HL-60 (cell line): ENCODE data around the gene PITPNC1.

Experiments used
- DNase-seq, 2 experiments: peaks; one replicate each; pipeline ENCODE4 v3.0.0-alpha.2; 2010 to 2020; ENCODE audit warnings: low read depth in 1 of 2, low spot score in 1 of 2
- H3K27ac ChIP-seq: fragments of 250-450 bp; sonication (Bioruptor Pico); replicated peaks from 2 replicates; pipeline ENCODE4 v1.5.1; 2020; ENCODE audit warnings: mild to moderate bottlenecking, moderate library complexity
- H3K27me3 ChIP-seq: fragments of 250-450 bp; sonication (Bioruptor Pico); 2 replicates; pipeline ENCODE4 v1.5.1; 2021; ENCODE audit warnings: mild to moderate bottlenecking, moderate library complexity; ENCODE audit not compliant: insufficient read depth, poor library complexity, severe bottlenecking
- H3K4me3 ChIP-seq: replicated peaks from 2 replicates; pipeline ENCODE4 v1.5.1; 2011; ENCODE audit warnings: mild to moderate bottlenecking, control low read depth, low read length; ENCODE audit not compliant: insufficient read depth
- GABPA ChIP-seq: IDR thresholded peaks from 2 replicates; pipeline ENCODE4 v1.6.1; 2012; ENCODE audit warnings: low read depth
- POLR2AphosphoS5 ChIP-seq: IDR thresholded peaks from 2 replicates; pipeline ENCODE4 v1.6.1; 2012; ENCODE audit warnings: low read depth
- REST ChIP-seq: IDR thresholded peaks from 2 replicates; pipeline ENCODE4 v1.6.1; 2012; ENCODE audit warnings: low read depth; ENCODE audit not compliant: insufficient replicate concordance
- SPI1 ChIP-seq: IDR thresholded peaks from 2 replicates; pipeline ENCODE4 v1.6.1; 2012; ENCODE audit warnings: low read depth, mild to moderate bottlenecking, borderline replicate concordance
- TF ChIP-seq, protein P1 (sequence below): IDR thresholded peaks from one replicate; pipeline ENCODE4 v1.5.1; 2011; ENCODE audit warnings: low read length, control low read depth, inconsistent platforms; ENCODE audit not compliant: insufficient read depth

PITPNC1 gene

DNA sequence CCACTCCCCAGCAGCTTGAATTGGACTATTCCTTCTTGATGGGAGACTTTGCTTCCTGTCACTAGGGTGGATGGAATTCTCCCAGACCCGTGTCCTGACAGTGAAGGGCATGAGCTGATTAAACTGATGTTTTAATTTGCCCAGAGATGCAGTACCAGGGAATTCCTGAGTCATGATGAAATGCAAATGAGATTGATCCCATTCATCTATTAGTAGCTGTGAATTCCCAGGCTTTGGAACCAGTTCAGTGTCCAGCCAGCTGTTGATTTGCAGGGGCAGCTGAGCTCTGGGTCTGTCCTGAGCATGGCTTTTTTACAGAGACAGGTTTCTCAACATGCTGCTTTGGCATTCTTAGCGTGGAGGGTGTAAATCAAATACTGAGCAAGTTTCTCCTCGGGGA is 157.9 kb downstream of the PITPNC1 start:
- H3K27me3 ChIP-seq: no peaks in the 10 kb centered on the region
- no peak for TF ChIP-seq GABPA
- no peak for TF ChIP-seq POLR2AphosphoS5
- no peak for TF ChIP-seq SPI1
- TF ChIP-seq REST: no peak
- TF ChIP-seq, protein P1, sequence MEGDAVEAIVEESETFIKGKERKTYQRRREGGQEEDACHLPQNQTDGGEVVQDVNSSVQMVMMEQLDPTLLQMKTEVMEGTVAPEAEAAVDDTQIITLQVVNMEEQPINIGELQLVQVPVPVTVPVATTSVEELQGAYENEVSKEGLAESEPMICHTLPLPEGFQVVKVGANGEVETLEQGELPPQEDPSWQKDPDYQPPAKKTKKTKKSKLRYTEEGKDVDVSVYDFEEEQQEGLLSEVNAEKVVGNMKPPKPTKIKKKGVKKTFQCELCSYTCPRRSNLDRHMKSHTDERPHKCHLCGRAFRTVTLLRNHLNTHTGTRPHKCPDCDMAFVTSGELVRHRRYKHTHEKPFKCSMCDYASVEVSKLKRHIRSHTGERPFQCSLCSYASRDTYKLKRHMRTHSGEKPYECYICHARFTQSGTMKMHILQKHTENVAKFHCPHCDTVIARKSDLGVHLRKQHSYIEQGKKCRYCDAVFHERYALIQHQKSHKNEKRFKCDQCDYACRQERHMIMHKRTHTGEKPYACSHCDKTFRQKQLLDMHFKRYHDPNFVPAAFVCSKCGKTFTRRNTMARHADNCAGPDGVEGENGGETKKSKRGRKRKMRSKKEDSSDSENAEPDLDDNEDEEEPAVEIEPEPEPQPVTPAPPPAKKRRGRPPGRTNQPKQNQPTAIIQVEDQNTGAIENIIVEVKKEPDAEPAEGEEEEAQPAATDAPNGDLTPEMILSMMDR: no peak
- no peak overlapping the region for H3K27ac ChIP-seq
- no peak for DNase-seq
- H3K4me3 ChIP-seq: no peak overlapping the region

GRCh38 chr17:67542219-67543114 is 165.4 kb downstream of the PITPNC1 start:
- no peak for TF ChIP-seq GABPA
- TF ChIP-seq SPI1: no peak
- TF ChIP-seq POLR2AphosphoS5: no peak
- no peak for TF ChIP-seq REST
- TF ChIP-seq, protein P1: no peak
- no peak overlapping the region for H3K27ac ChIP-seq
- no peak for DNase-seq
- H3K4me3 ChIP-seq: no peak overlapping the region
- H3K27me3 ChIP-seq: no peaks in the 10 kb centered on the region

DNA sequence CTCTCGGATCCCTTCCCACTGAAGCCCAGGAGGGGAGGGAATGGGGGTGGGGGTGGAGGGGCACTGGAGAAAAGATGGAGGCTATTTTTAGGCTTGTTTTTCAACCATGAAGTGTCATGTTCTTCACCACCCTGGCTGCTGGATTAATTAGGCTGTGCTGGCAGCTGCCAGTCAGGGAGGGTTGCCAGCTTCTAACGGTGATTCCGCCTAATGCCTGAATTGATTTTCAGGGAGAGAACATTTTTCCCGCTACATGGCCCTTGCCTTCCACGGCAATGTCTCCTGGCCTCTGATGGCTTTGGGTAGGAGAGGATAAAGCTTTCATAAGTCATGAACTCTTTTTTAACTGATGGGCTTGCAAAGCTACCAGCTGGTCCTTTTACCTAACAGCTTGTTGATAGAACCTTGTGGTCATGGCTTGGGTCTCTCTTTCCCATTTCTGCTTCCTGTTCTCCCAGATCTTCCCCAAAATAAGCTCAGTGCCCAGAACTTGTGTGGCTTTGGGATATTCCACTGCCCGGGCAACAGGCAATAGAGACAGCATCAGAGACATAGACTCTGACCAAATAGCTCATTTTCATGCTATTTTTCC is 167.4 kb downstream of the PITPNC1 start:
- no peaks in the 10 kb centered on the region for H3K27me3 ChIP-seq
- no peak overlapping the region for H3K4me3 ChIP-seq
- no peak overlapping the region for H3K27ac ChIP-seq
- no peak for DNase-seq
- no peak for TF ChIP-seq GABPA
- no peak for TF ChIP-seq REST
- no peak for TF ChIP-seq SPI1
- TF ChIP-seq, protein P1: no peak
- no peak for TF ChIP-seq POLR2AphosphoS5
